ENCODE results near the gene AKT1S1.
A peak's percentile ranks its signal among the peaks of the same experiment; 100 is the strongest.

The AKT1S1 gene

DNA sequence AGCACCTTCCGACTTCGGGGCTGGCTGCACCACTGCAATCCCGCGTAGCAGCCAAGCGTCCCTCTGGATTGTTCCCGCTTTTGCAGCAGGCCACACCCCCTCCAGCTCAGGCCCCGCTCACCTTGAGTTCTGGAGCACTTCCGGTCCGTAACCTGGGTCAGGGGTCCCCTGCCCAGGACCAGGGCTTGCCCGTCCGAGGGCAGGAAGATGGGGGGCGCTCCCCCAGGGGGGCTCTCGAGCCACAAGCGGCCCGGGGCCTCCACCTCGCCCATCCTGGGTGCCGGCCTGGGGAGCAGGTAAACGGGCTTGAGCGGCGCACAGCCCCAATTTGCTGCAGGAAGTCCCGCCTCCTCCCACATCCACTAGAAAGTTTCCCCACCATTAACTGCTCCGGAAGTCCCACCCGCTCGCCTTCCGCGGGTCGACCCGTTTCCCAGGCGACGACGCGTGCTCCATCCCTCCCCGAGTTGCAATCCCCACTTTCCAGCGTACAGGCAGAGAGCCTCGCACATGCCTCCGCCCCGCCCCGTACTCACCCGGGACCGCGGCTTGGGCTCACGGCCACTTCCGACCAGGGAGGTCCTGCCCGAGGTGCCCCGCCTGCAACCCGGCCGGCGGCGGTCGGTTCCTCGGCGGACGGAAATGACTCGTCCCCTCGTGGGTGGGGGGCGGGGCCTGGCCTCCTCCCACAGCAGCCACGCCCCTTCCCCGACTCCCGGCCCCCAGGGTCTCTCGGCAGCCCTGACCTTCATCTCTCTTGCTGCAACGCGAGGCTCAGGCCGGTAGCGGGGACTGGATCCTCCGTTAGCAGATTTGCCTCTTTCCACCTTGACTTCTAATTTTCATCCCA, 10.0 kb downstream of the AKT1S1 start, which contains the start of gene PNKP:
Gene PNKP, minus strand, starts transcription at position 644 of the 850 bp plus-strand sequence. Its CDS starts 372 bp downstream, at position 272.
- peak; percentile 87 for DNase-seq

DNA sequence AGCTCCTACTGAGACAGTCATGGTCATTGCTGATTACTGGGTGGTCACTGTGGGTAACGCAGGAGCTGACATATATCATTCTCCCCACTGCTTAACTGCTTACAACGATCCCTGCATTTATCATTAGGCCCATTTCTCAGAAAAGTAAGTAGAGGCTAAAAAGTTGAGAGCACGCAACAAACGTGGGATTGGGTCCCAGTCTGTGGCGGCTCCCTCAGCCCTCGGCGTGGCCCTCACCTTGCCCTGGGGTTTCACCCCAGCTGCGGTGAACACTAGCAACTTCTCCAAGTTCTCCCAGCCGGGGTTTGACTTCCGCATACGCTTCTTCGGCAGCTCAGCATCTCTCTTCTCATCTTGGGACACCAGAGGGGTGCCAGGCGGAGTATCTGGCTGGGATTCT, 12.3 kb downstream of the AKT1S1 start:
- no peak for DNase-seq

DNA sequence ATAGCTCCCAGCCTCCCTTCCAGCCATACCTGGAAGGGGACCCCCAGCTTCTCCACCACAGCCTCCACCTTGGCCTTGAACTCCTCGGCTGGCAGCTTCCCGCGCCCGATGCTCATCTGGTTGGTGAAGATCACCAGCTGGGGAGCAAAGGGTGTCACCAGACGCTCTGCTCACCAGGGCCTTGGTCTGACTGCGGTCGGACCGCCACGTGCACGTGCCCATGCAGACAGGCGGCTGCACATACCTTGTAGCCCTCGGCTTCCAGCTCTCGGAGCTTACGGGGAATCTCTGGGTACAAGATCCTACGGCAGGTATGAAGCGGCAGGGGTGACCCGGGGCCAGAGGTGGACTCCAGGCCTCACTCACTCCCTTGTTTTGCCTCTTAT, 13.2 kb downstream of the AKT1S1 start:
- no peak for DNase-seq

DNA sequence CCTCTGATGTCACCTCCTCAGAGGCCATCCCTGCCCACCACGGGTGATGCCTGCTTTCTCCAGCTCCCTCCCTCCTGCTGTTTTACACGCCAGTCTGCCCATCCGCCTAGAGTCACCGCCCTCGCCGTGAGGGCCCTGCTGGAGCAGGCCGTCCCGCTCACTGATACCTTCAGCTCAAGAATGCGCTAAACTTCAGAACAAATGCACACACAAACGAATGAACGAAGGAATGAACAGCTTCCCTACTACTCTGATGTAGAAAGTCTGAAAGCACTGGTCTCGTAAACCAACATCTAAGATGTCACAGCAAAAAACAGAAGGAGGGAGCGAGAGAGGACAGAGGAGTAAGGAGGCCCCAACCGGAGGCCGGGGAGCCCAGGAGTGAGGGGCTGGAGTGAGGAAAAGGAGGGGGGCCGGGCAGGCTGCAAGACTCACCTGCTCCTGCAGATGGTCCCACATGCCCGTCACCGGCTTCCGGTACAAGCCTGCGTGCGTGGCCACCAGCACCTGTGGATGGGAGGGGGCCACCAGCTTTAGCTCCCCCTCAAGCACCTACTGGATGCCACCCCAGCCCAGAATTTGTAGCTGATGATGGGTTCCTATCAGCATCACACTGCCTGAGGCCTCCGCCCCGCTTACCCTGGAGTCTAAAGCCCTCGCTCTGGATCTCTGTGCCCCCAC, 13.8 kb downstream of the AKT1S1 start:
- no peak for DNase-seq

DNA sequence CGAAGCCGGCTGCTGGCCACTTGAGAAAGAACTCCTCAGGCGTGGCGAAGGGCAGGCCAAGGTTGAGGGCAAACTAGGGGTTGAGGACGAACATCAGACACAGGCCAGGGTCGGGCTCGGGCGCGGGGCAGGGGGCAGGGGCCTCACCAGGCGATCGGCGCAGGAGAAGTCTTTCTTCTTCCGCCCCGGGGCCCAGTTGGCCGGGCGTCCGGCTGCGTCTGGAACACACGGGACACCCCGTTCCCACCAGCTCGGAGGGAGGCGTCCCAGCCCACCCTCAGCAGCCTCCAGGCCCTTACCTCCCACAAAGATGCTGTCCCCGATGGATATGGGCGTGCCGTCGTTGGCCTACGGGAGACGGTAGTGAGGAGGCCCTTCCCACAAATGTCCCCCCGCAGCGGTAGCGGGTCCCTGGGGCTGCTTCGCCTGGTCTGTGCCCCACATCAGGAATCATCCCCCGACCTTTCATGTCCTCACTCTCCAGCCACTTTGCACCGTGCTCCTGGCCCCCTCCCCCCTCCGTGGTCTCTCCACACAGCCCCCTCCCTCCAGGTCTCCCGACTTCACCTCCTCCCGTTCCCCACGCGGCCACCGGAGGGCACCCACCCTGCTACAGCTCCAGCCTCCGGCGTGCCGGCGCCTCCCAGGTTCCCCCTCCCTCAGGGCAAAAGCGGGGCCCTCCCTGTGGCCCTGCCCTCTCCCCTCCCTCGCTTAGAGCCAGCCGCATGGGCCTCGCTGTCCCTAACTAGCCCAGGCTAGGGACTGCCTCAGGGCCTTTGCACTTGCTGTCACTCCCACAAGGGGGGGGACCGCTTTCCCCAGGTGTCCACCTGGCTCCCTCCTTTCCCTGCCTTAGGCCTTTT, 14.5 kb downstream of the AKT1S1 start:
- DNase-seq, result no peak

DNA sequence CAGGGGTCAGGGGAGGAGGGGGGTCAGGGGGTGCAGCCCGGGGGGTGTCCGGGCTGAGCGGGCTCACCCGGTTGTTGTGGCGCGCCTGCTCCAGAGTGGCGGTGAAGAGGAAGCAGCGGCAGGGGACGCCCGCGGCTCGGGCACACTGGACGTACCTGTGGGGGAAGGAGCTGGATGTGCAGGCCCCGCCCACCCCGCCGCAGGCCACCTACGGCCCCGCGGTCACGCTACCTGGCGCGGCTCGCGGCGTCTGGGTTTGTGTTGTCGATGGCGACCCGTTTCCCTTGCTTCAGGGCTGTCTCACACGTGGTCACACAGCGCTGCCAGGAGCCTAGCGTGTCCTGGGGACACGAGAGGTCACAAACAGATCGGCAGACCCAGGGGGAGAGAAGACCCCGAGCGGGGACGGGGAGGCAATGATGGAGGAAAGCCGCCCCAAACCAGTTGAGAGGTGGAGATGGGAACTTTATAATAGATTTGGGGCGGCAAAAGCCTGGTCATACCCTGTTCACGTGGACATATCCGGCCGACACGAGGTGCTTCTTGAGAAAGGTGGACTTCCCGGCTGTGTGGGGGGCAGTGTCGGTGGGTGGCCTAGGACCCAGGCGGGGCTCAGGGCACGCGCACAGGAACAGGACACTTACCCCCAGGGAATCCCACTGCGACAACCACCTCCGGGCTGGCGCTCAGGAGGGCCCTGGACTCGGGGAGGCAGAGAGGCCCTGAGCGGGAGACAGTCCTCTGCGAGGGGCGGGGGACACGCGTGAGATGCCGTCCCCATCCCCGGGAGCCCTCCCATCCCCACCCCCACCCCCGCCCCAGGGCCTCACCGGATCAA, 15.4 kb downstream of the AKT1S1 start:
- no peak for DNase-seq

DNA sequence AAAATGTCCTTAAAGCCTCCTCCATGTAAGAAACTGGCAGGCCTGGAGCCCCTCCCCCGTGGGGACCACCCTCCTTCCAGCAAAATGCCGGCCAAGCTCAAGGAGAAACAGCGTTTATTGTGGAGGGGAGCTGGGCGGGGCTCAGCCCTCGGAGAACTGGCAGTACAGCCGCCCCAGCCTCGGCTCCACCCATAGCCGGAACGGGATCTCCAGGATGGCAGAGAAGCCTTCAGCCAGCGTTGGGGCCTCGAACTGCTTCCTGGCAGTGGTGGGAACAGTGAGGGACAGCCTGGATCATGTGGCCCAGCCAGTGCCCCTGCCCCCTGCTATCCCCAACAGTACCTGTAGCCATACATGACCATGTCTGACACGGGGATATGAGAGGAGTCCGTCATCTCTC, 16.0 kb downstream of the AKT1S1 start:
- DNase-seq, result no peak

DNA sequence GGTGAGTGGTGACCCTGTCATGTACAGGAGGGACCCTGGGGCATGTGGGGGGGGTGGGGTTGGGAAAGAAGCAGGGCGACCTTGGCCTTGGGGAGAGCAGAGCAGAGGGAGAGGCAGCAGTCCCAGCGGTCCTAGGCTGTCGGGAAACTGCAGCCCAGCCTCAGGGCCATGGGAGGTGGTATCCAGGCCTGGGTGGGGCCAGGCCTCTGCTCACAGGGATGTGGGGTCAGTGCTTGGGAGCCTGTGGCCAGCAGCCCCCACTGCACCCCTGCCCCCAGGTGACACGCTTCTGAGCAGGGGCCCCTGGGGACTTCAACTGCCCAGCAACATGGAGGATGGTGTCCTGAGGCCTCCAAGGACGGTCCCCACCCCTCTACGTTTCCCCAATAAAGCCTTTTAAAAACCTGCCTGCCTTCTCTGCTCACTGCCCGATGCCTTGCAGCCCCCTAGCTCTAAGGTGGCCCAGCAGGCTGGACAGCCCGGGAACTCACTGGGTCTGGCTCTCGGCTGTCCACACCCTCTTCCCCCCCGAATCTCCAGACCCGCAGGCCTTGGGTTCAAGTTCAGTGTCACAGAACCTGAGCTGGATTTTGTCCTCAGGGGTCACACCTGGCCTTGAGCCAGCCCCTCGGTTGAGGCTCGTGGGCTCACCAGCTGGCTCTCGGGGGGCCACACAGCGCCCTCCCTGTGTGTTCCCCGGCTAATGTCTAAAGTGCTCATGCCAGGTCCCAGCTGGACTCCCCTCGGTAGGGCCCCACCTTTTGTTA, 16.6 kb downstream of the AKT1S1 start:
- DNase-seq, result no peak

DNA sequence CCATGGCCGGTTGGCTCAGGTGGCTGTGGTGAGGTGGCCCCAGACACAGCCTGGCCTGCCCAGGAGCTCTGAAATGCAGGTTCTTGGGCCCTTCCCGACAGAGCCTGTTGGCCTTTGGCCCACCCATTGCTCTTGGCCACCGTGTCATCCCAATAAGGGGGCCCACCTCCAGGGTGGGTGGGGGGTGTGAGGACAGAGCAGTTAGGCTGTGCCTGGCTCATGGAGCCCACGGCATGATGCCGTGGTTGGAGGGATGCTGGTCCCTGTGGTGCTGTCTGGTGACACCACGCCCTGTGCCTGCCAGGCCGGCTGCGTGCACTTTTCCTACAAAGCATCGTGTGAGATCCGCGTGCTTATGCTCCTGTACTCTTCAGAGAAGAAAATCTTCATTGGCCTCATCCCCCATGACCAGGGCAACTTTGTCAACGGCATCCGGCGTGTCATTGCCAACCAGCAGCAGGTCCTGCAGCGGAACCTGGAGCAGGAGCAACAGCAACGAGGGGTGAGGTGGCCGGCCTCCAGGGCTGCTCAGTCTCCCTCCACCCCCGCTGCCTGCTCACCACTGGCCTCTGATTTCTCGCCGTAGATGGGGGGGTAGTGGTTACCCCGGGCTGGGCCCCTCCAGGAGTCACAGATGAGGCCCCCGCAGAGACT, 17.3 kb downstream of the AKT1S1 start:
- no peak for DNase-seq

DNA sequence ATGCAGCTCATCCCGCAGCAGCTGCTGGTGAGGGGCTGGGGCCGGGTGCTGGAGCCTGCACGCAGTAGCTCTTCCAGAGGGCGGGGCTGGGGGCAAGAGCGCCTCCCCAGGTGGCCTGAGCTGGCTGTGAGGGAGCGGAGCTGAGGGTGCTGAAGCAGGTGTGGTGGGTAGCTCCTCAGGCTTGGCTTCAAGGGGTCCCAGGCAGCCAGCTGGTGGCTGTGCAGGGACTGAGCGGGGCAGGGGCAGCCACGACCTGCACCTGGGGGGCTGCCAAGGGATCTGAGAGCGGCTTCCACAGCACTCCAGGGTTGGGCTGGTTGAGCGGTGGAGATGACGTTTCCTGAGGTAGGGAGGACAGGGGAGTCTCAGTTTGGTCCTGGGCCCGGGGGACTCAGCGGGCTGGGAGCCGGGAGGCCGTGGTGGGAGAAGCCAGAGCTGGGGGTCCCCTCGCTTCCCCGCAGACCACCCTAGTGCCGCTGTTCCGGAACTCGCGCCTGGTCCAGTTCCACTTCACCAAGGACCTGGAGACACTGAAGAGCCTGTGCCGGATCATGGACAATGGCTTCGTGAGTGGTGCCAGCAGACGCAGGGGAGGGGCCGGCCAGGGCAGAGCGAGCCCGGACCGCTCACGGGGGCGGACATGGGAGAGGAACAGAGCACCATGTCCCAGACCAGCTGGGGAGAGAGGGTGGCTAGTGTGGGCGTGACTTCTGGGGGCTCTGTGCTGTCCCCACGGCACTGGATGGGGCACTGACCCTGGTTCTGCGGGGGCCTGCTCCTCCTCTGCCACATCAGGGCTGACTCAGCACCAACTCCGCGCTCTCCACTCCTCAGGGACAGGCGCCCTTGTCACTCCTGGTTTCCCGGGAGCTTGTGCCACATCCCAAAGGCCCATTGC, 18.8 kb downstream of the AKT1S1 start:
- no peak for DNase-seq

DNA sequence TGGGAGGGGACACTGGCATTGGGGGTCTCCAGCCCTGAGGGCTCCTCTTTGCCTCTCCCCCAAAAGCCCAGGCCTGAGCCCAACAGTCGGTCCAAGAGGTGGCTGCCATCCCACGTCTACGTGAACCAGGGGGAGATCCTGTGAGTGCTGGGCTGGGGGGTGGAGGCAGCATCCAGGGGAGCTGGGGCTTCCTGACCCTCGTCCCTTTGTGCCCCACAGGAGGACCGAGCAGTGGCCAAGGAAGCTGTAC, 19.4 kb downstream of the AKT1S1 start:
- no peak for DNase-seq

DNA sequence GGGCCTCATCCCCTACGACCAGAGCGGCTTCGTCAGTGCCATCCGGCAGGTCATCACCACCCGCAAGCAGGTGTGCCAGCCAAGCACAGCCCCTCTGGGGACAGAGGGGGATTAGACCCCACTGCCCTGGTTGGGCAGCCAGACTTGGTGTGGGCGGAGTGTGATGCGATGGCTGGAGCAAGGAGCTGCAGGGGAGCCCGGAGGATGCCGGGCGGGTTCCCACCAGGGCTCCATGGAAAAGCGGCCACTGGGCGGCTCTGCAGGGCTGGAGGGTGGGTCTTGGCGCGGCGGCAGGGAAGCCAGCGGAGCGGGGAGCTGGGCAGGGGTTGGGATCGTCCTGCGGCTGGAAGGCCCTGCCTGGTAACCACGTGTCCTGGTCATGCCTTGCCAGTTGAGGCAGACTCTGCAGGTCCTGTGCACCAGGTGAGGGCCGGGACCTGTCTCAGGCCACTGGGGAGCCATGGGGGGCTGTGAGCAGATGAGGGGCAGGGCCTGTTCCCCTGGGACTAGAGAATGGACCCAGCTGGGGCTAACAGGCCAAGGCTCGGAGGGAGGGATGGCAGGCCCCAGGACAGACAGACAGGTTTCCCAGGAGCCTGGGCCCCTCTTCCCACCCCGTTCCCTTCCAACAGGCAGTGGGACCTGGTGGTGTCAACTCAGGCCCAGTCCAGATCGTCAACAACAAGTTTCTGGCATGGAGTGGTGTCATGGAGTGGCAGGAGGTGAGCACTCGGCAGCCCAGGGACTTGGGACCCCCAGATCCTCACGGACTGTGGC, 19.9 kb downstream of the AKT1S1 start:
- no peak for DNase-seq

DNA sequence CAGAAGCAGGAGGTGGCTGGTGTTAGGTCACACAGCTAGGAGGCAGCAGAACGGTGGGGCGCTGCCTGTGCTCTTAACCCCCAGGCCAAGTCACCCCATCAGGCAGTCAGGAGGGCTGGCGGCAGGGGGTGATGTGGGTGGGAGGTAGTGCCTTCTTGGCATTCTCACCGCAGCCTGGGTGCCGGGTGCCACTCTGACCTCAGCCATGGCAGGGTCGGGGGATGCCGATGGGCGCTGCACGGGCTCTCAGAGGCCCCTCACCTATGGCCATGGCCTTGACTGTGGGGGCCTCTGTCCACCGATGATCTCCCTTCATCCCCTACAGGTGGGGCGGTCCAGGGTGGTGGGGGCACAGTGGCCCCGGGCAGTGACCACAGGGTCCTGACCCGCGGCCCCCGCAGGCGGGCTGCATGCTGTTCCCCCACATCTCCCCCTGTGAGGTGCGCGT, 20.6 kb downstream of the AKT1S1 start:
- no peak for DNase-seq

DNA sequence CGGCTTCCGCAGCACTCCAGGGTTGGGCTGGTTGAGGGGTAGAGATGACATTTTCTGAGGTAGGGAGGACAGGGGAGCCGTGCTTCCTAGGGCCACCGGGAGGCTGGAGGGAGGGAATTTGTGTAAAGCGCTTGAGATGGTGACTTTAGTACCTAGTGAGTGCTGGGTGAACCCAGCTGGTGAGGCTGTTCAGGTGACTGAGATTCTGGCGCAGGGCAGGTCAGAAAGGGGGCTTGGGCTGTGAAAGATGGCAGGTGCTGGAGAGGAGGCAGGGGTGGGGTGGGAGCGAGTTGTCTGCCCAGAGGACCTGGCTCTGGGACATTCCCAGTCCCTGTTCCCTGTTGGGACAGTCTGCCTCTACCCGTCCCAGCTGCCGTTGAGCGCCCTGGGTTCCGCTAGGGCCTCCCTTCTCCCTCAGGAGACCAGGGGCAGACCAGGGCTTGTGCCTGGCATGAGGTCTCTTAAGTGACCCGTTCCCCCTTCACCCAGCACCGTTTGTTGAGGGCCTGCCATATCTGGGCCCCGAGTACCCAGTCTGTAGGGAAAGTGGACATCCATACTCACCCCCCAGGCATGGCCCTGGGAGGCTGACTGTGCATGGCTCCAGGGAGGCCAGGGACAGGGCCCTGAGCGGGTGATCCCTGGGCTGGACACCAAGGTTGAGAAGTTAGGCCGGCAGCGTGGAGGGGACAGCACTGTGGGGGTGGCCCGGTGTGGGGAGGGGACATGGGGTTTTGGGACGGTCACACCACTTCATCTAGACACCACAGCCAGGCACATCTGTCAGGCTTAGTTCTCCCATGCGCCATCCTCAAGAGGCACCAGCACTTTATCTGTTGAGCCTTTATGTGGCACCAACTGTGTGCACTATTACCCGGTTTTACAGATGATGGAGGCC, 21.2 kb downstream of the AKT1S1 start:
- no peak for DNase-seq

DNA sequence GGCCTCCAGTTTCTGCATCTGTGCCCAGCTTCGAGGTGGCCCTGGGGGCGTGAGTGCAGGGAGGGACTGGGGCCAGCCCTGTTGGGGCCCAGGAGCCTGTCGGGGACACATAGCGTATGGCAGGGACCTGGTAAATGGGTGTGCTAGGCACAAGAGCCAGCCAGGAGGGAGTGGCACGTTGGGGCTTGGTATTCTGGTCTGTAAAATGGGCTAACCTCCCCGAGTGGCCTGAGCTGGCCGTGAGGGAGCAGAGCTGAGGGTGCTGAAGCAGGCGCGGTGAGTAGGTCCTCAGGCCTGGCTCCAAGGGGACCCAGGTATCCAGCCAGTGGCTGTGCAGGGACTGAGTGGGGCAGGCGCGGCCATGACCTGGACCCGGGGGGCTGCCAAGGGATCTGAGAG, 21.9 kb downstream of the AKT1S1 start:
- DNase-seq, result no peak

DNA sequence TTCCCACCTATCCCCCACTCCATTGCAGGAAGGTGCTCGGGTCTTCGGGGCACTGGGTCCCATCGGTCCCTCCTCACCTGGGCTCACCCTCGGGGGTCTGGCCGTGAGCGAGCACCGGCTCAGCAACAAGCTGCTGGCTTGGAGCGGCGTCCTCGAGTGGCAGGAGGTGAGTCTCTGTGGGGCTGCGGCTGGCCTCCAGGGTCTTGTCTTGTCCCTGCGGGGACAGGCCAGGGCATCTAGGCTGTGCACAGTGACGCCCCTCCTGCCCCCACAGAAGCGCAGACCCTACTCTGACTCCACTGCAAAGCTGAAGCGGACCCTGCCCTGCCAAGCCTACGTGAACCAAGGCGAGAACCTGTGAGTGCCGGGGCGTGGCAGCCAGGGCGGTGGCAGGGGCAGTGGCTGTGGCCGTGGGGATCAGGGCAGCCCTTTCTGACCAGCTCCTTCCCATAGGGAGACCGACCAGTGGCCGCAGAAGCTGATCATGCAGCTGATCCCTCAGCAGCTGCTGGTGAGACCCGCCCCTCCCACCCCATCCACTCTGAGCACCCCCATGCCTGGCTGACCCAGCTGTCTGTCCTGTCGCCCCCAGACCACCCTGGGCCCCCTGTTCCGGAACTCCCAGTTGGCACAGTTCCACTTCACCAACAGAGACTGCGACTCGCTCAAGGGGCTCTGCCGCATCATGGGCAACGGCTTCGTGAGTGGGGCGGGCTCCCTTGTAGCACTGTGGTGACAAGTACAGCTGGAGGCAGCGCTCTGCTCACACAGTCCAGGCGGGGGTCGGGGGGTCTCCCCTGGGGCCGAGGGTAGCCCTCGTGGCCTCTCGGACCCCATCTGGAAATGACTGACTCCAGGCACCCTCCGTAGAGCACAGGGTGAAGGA, 22.5 kb downstream of the AKT1S1 start:
- no peak for DNase-seq

DNA sequence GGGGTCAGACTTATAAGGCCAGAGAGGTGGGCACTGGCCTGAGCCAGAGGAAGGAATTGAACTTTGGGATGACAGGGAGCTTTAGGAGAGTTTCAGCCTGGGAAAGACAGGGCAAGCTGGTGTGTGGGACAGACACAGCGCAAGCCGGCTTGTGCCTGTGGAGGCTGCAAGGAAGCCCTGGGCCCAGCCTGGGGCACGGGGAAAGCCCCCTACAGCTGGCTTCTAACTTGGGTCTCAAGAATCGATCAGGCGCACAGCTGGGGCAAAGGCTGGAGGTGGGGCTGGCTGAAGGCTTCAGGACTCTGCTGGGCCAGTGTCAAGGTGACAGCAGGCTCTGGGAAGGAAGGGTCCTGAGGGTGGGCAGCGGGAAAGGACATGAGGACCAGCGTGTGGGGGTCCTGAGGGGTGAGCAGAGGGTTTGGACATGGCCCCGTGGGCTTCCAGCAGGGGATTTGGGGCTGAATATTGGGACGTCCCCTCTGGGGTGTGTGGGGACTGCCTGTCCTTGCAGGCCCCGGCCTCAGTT, 23.2 kb downstream of the AKT1S1 start:
- DNase-seq, result no peak

All from NCI-H1092 treated with DMSO at 0.1 percent for 48 hours (cell line).